Stomach (tissue), 4 donors: ENCODE results near the gene STK32A.

ENCODE experiments used
- EP300 ChIP-seq: sonication (generic); formaldehyde crosslinking; IDR thresholded peaks from one replicate; pipeline ENCODE4 v1.6.1; 2017; ENCODE audit warnings: antibody characterized with exemption
- POLR2A ChIP-seq, 4 donors: fragments of 450-650 bp; IDR thresholded peaks; one replicate each; pipeline ENCODE4 v1.6.1; 2016; ENCODE audit warnings: antibody characterized with exemption in 4 of 4, control low read depth in 2 of 4, mild to moderate bottlenecking in 1 of 4, moderate library complexity in 1 of 4
- POLR2AphosphoS5 ChIP-seq, 3 donors: sonication (generic); formaldehyde crosslinking; IDR thresholded peaks; one replicate each; pipeline ENCODE4 v1.6.1; 2016; ENCODE audit warnings: antibody characterized with exemption in 3 of 3
- TF ChIP-seq, protein P1 (sequence below), 7 experiments: fragments of 450-650 bp in 4 of 7; fragments of 200-600 bp in 3 of 7; sonication (generic) in 3 of 7; IDR thresholded peaks; one replicate each; pipeline ENCODE4 v1.5.1; 2016 to 2019; ENCODE audit warnings: antibody characterized with exemption in 7 of 7, control low read depth in 2 of 7, mild to moderate bottlenecking in 1 of 7

DNA sequence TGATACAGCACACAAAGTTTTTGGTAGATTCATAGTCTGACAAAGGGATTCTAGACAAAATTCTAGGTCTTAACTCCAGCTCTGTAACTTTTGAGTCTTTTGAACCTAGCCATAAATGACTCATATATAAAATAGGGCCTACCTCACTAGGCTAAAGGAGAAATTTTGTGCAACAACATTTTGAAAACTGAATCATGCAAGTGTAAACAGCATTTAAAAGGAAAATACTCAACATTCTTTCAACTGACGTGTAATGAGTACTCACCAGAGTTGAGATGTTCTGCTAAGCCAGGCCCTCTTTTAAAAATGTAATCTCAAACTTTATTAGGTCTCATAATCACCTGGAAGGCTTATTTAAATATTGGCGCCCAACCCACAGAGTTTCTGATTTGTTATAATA, 113.2 kb downstream of the STK32A start:
- TF ChIP-seq, protein P1, sequence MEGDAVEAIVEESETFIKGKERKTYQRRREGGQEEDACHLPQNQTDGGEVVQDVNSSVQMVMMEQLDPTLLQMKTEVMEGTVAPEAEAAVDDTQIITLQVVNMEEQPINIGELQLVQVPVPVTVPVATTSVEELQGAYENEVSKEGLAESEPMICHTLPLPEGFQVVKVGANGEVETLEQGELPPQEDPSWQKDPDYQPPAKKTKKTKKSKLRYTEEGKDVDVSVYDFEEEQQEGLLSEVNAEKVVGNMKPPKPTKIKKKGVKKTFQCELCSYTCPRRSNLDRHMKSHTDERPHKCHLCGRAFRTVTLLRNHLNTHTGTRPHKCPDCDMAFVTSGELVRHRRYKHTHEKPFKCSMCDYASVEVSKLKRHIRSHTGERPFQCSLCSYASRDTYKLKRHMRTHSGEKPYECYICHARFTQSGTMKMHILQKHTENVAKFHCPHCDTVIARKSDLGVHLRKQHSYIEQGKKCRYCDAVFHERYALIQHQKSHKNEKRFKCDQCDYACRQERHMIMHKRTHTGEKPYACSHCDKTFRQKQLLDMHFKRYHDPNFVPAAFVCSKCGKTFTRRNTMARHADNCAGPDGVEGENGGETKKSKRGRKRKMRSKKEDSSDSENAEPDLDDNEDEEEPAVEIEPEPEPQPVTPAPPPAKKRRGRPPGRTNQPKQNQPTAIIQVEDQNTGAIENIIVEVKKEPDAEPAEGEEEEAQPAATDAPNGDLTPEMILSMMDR (IDR thresholded peaks at IDR 0.05) = no peak
- no peak for TF ChIP-seq EP300
- TF ChIP-seq POLR2A (IDR thresholded peaks at IDR 0.05) = no peak
- TF ChIP-seq POLR2AphosphoS5 (IDR thresholded peaks at IDR 0.05) = no peak
